ENCODE data around the gene KLHDC10.

GRCh38 chr7:130145424-130146100 lies 75.2 kb downstream of the KLHDC10 start:
- no peak for TF ChIP-seq CTCF (conservative IDR thresholded peaks at IDR 0.05)
- TF ChIP-seq EZH2 (IDR thresholded peaks at IDR 0.05; ENCODE audit: low read depth): no peak
